ENCODE data around the gene CAPN9. TPM values are rescaled to one million over a fixed set of nuclear protein-coding genes. Genes with fewer than 3 reads are reported as not detected.
A peak's percentile ranks its signal among the peaks of the same experiment; 100 is the strongest.

Gene CAPN9
- total RNA-seq, 1 donor from 2014 or later = 0.78 TPM

GRCh38 chr1:230772457-230773395 is 25.5 kb downstream of the CAPN9 start:
- DNase-seq (ENCODE audit: low spot score in 2 of 2, unreplicated experiment in 2 of 2) = no peak
- H3K27ac Mint-ChIP-seq = peak overlapping the region; percentile 24
- H3K4me3 Mint-ChIP-seq = no peak overlapping the region
- TF ChIP-seq CTCF (IDR thresholded peaks at IDR 0.05; ENCODE audit: unreplicated experiment) = no peak
- peaks cover 5% of the 10 kb centered on the region for H3K9me3 Mint-ChIP-seq
- no peaks in the 10 kb centered on the region for H3K36me3 Mint-ChIP-seq
- peaks cover 15% of the 10 kb centered on the region for H3K4me1 Mint-ChIP-seq
- H3K27me3 Mint-ChIP-seq (ENCODE audit: low read depth) = peaks cover 10% of the 10 kb centered on the region

GRCh38 chr1:230773396-230774033 is 26.3 kb downstream of the CAPN9 start:
- no peaks in the 10 kb centered on the region for H3K36me3 Mint-ChIP-seq
- TF ChIP-seq CTCF (IDR thresholded peaks at IDR 0.05; ENCODE audit: unreplicated experiment) = no peak
- H3K9me3 Mint-ChIP-seq = peaks cover 5% of the 10 kb centered on the region
- H3K27ac Mint-ChIP-seq = no peak overlapping the region
- no peak for DNase-seq (ENCODE audit: low spot score in 2 of 2, unreplicated experiment in 2 of 2)
- peaks cover 10% of the 10 kb centered on the region for H3K27me3 Mint-ChIP-seq (ENCODE audit: low read depth)
- H3K4me3 Mint-ChIP-seq = no peak overlapping the region
- H3K4me1 Mint-ChIP-seq = peaks cover 15% of the 10 kb centered on the region

GRCh38 chr1:230778916-230779590 is 31.9 kb downstream of the CAPN9 start:
- Mint-ChIP-seq H3K27me3 (ENCODE audit: low read depth) (peaks cover 31% of the 10 kb centered on the region), H3K27ac (no peak overlapping the region), H3K4me3 (no peak overlapping the region), H3K4me1 (no peaks in the 10 kb centered on the region), H3K9me3 (peaks cover 6% of the 10 kb centered on the region), H3K36me3 (no peaks in the 10 kb centered on the region)
- no peak for DNase-seq (ENCODE audit: low spot score in 2 of 2, unreplicated experiment in 2 of 2)
- no peak for TF ChIP-seq CTCF (IDR thresholded peaks at IDR 0.05; ENCODE audit: unreplicated experiment)

- Mint-ChIP-seq H3K27ac (no peak overlapping the region), H3K4me3 (no peak overlapping the region), H3K36me3 (no peaks in the 10 kb centered on the region), H3K4me1 (no peaks in the 10 kb centered on the region), H3K27me3 (ENCODE audit: low read depth) (peaks cover 30% of the 10 kb centered on the region), H3K9me3 (peaks cover 6% of the 10 kb centered on the region)
- no peak for DNase-seq (ENCODE audit: low spot score in 2 of 2, unreplicated experiment in 2 of 2)
- no peak for TF ChIP-seq CTCF (IDR thresholded peaks at IDR 0.05; ENCODE audit: unreplicated experiment)
Observed at GRCh38 chr1:230781131-230781530, 33.9 kb downstream of the CAPN9 start.

- Mint-ChIP-seq H3K9me3 (peaks cover 6% of the 10 kb centered on the region), H3K36me3 (no peaks in the 10 kb centered on the region), H3K27me3 (ENCODE audit: low read depth) (peaks cover 26% of the 10 kb centered on the region), H3K4me1 (no peaks in the 10 kb centered on the region), H3K4me3 (no peak overlapping the region), H3K27ac (no peak overlapping the region)
- DNase-seq (ENCODE audit: low spot score in 2 of 2, unreplicated experiment in 2 of 2) = no peak
- TF ChIP-seq CTCF (IDR thresholded peaks at IDR 0.05; ENCODE audit: unreplicated experiment) = no peak
Observed at GRCh38 chr1:230781594-230781993, 34.4 kb downstream of the CAPN9 start.
